Measurements from ENCODE around the gene GLDC.
"Not testable (repeated sequence)": the region's sequence is repeated elsewhere in the genome, so short reads cannot be mapped to it uniquely, and the experiment has no call there.

GLDC gene

DNA sequence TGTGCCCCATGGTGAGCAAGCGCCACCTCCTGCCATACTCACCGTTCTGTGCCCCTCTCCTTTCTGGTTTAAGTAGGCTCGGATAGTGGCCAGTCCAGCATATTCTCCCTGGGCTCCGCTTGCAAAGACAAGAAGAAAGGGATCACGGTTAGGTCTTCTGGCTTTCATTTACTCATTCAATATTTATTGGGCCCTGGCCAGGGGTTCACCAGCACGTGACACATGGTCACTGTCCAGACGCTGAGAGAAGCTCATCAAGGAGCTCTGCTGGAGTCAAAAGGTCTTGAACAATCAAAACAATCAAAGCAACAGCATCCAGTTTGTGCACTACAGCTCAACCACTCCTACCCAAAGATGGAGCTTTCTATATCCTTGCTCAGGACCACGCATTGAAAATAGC is 80.2 kb downstream of the GLDC start:
- no peak for DNase-seq (ENCODE audit: low spot score)

DNA sequence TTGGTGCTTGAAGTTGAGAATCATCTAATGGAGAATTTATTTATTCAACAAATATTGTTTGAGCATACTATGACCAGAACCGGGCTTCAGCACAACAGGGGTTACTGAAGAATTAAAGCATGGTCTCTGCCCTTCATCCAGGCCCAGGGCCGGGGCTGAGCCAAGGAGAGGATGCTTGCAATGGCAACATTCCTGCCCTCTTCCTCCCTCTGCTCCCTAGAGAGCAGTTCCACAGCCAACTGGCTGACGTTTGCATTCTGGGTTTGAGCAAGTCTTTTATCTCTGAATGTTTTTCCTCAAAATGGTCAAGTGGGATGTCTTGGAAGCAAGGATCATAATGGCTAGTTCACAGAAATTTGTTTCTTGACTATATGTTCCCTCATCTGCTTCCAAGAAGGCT is 80.7 kb downstream of the GLDC start:
- DNase-seq (ENCODE audit: low spot score) = no peak

GRCh38 chr9:6564360-6564759 is 81.2 kb downstream of the GLDC start:
- no peak for DNase-seq (ENCODE audit: low spot score)

- DNase-seq (ENCODE audit: low spot score) = no peak
Measured at GRCh38 chr9:6562871-6563430, 82.6 kb downstream of the GLDC start.

GRCh38 chr9:6562201-6562600 is 83.3 kb downstream of the GLDC start:
- DNase-seq (ENCODE audit: low spot score) = no peak

DNA sequence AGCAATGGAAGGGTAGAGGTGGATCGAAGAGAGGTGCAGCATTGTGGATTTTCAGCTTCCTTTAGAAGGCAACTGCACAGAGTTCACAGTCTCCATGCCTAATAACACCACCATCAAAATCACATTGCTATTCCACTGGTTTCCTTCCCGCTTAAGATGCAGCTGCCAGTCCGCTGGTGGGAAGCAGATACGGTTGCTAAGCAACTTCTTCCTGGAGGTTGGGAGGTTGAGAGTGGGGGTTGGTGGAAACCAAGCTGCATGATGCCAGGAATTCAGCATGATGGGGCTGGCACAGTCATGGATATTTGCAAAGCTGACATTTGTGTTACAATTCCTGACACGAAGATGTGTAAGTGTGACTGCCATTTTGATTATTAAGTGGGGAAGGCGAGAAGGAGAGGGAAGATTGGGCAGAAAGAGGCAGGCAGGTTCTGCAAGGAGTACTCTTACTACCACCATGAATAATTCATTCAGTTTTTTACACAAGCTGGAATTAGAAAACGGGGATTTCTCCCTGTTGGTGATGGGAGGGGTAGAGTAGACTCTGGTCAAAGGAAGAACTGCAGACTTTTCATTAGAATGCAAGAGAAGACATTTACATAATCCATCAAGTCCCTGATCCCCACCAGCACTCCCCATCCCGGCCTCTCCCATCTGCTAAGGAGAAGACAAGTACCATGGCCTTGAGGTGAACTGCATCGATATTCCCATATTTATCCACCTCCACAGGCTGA is 87.5 kb downstream of the GLDC start:
- DNase-seq (ENCODE audit: low spot score) = no peak

GRCh38 chr9:6553866-6554265 is 91.7 kb downstream of the GLDC start:
- DNase-seq (ENCODE audit: low spot score) = no peak

- DNase-seq (ENCODE audit: low spot score) = no peak
Measured at GRCh38 chr9:6552498-6553121, 92.9 kb downstream of the GLDC start.

DNA sequence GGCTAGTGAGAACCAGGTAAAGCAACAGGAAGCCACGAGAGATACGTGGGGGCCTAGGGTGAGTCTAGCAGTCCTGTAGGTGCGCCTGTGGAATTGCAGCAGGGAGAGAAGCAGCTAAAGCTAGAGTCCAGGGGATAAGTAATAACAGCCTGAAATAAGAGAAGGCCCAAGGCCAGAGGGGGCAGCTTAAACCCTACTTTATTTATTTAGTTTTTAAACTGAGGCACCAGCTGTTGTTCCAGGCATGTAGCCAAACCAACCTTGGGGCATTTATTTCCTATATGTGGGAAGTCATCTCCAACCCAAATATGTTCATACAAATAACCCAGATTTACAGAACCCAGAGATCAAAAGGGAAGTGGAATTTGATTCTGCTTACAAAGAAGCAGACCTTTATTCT is 93.5 kb downstream of the GLDC start:
- DNase-seq (ENCODE audit: low spot score) = no peak

- DNase-seq (ENCODE audit: low spot score) = no peak
Measured at GRCh38 chr9:6551136-6551535, 94.4 kb downstream of the GLDC start.

DNA sequence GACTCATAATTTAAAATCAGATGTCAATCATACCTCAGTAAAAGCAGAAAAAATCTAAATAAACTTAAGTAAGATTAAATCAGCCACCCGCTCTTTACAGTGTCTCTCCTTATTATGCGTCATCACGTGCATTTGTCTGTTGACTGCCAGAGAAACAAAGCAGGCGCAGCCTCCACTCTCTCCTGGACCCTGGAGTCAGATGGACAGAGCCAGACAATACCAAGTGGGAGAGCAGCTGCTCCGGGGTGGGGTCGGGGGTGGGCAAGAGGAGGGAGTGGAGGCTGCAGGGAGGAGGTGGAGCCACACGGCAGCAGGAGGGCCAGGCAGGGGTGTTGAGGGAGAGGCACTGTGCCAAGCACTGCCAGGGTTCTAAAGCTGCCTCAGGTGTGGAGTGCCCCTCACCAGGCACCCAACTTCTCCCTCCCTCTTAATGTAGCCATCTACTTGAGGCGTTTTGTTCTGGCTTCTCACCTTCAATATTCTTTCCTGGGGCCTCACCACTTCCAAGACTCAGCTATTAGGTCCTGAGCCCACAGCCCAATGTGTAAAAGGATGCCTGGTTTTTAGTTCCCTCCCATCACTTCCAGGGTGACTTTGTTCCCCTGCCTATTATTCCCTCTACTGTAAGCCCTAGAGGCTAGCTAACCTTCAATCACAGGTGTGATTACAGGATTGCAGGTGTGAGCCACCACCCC is 96.3 kb downstream of the GLDC start:
- no peak for DNase-seq (ENCODE audit: low spot score)

DNA sequence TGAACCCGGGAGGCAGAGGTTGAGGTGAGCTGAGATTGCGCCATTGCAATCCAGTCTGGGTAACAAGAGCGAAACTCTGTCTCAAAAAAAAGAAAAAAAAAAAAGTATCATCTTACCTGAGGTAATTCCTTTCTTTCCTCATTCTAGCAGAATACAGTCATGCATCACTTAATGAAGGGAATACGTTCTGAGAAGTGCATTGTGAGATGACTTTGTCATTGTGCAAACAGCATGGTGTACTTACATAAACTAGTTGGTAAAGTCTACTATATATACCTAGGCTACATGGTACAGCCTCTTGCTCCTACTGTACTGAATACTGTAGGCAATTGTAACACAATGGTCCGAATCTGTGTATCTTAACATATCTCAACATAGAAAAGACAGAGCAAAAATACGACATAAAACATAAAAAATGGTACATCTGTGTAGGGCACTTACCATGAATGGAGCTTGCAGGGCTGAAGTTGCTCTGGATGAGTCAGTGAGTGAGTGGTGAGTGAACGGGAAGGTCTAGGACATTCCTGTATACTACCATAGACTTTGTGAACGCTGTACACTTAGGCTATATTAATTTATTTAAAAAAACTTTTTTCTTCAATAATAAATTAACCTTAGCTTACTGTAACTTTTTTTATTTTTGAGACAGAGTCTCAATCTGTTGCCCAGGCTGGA is 100.4 kb downstream of the GLDC start:
- DNase-seq (ENCODE audit: low spot score) = no peak

DNA sequence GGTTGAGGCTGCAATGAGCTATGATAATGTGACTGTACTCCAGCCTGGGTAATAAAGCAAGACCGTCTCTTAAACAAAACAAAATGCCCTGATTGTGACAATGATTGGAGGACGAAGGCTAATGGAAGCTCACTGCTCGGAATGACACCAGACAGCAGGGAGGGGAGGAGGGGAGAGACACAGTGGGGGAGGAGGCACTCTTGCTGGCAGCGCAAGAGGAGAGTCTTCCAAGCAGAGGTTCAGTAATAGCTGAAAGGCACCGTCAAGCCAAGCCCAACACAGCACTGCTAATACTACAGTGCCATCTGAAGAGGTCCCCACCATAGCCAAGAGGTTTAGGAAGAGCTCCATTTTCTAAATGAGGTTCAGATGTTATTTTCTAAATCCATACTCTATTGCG is 102.3 kb downstream of the GLDC start:
- no peak for DNase-seq (ENCODE audit: low spot score)

- DNase-seq (ENCODE audit: low spot score) = not testable (repeated sequence)
Measured at GRCh38 chr9:6542617-6543016, 102.9 kb downstream of the GLDC start.

DNA sequence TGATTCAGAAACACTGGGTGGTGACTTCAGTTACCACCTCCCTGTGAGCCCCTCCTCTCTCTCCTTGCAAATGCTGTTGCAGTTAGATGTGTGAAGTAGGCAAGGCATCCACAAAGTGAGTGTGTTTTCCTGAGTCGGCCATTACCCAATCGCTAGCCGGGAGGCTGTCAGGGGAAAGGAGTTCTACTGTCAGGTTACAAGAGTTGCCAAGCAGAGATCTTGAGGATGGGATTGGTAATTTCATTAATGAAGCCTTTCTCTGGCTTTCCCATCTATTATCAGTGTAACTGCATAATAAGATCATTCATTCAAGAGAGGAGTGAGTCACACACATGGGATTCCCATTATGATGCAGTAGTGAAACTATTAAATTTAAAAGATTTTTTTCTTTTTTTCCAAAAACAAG is 106.9 kb downstream of the GLDC start:
- DNase-seq (ENCODE audit: low spot score) = no peak

GRCh38 chr9:6535594-6535993 is 109.9 kb downstream of the GLDC start:
- no peak for DNase-seq (ENCODE audit: low spot score)

DNA sequence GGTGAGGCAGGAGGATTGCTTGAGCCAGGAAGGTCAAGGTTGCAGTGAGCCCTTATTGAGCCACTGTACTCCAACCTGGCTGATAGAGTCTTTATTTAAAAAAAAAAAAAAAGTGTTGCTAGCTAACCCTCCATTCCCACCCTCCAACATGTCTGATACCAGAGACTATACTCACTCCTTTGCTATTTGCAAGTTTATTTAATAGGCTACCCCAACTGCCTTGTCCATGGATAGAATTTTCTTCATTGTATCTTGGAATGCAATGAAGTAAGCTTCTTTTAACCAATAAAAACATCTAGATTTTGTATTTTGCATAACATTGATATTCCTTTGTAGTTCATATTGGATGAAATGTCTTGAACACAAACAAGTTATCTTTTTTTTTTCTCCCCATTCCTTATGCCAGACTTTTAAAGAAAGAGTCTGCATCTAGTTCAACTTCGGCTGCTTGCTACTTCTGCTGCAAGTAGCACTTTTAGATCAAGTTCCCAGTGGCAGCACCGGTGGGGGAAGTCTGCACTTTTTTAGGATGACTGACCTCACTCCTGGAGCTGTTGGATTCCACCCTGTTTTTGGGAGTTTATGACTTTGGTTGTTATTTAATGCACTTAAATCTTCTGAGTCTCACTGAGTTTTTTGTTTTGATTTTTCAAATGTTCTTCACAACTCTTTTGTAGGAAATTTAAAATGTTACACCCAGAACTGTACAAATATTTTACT is 120.0 kb downstream of the GLDC start:
- DNase-seq (ENCODE audit: low spot score) = no peak

GRCh38 chr9:6522263-6522662 is 123.3 kb downstream of the GLDC start:
- DNase-seq (ENCODE audit: low spot score) = no peak

- no peak for DNase-seq (ENCODE audit: low spot score)
Measured at GRCh38 chr9:6512085-6512657, 133.4 kb downstream of the GLDC start.

GRCh38 chr9:6506571-6506970 is 139.0 kb downstream of the GLDC start:
- DNase-seq (ENCODE audit: low spot score) = no peak

DNA sequence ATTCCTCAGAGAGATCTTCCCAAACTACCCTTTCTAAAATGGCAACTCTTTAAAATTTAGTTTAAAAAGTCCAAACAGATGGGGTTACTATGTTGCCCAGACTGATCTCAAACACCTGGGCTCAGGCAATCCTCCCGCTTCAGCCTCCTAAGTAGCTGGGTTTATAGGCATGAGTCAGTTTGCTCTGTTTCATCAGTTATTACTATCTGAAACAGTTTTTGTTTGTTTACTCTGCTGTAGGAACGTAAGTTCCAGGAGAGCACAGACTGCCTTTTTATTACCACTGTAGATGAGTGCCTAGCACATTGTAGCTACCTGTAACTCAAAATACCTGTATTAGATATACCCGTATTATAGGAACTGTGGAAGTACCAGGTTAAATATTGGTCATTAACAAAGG is 143.1 kb downstream of the GLDC start:
- DNase-seq (ENCODE audit: low spot score) = no peak
